Left lung (tissue), 14 donors: ENCODE measurements around the gene KRTAP10-7. TPM values are rescaled to one million over a fixed set of nuclear protein-coding genes. Genes with fewer than 3 reads are reported as not detected.
A peak's percentile ranks its signal among the peaks of the same experiment; 100 is the strongest.
"Not testable (repeated sequence)": the region's sequence is repeated elsewhere in the genome, so short reads cannot be mapped to it uniquely, and the experiment has no call there.

Experiments
- ATAC-seq: fragments of 200-7000 bp; cut with Tn5 transposase; one replicate; pipeline ENCODE4 v1.9.1; 2020; ENCODE audit warnings: moderate library complexity
- DNase-seq, 4 donors: peaks; one replicate each; pipeline ENCODE4 v3.0.0-alpha.2; 2013 to 2020
- H3K27ac ChIP-seq, 2 donors: fragments of 200-600 bp; sonication (generic) in 1 of 2; one replicate each; pipeline versions ENCODE4 v1.5.0 to v1.8.0; 2020 to 2021
- H3K27me3 ChIP-seq, 2 donors: fragments of 200-600 bp; sonication (generic) in 1 of 2; one replicate each; pipeline versions ENCODE4 v1.5.0 to v1.8.0; 2020 to 2021
- H3K36me3 ChIP-seq, 2 donors: fragments of 200-600 bp; sonication (generic) in 1 of 2; one replicate each; pipeline versions ENCODE4 v1.5.0 to v1.8.0; 2020 to 2021
- H3K4me1 ChIP-seq, 2 donors: fragments of 200-600 bp; one replicate each; pipeline ENCODE4 v1.8.0; 2021
- H3K4me3 ChIP-seq, 2 donors: fragments of 200-600 bp; sonication (generic) in 1 of 2; one replicate each; pipeline versions ENCODE4 v1.5.0 to v1.8.0; 2020 to 2021; ENCODE audit warnings: mild to moderate bottlenecking in 1 of 2
- H3K9me3 ChIP-seq, 2 donors: fragments of 200-600 bp; sonication (generic) in 1 of 2; one replicate each; pipeline versions ENCODE4 v1.5.0 to v1.8.0; 2020 to 2021
- intact Hi-C, 2 donors: fragments of 100-400 bp; cut with DNase I; formaldehyde crosslinking; loops; one replicate each; pipeline versions ENCODE4 v1.11.2 to v1.14.2; 2022
- long read RNA-seq, 12 donors: library from polyadenylated mRNA in 2 of 12; unstranded in 2 of 12; transcript quantifications; one replicate each; pipeline ENCODE4 v2.0.0 and lab custom pipeline, GENCODE V29; 2019 to 2026
- polyA plus RNA-seq, 6 donors: library from polyadenylated mRNA; unstranded; fragments of 120-200 nt; gene quantifications; one replicate each; pipeline ENCODE4 v1.2.1, GENCODE V29; 2013; ENCODE audit not compliant: insufficient read length in 6 of 6
- total RNA-seq, 2 donors: library from RNA; stranded (reverse); fragmentation: NEBNext Ultra II Directional; extraction: Animal tissue kit (Norgen Biotek cat#: 25700); gene quantifications; one replicate each; pipeline ENCODE4 v1.2.1, GENCODE V29; 2021
- TF ChIP-seq, protein P1 (sequence below), 2 donors: fragments of 200-600 bp; sonication (generic) in 1 of 2; IDR thresholded peaks; one replicate each; pipeline versions ENCODE4 v1.5.0 to v1.8.0; 2021; ENCODE audit warnings: antibody characterized with exemption in 2 of 2
- donor health status: DM: no; HTN: yes; CAD: no.
- donor health status: DM: no; HTN: no; CAD: no.

Gene KRTAP10-7, protein sequence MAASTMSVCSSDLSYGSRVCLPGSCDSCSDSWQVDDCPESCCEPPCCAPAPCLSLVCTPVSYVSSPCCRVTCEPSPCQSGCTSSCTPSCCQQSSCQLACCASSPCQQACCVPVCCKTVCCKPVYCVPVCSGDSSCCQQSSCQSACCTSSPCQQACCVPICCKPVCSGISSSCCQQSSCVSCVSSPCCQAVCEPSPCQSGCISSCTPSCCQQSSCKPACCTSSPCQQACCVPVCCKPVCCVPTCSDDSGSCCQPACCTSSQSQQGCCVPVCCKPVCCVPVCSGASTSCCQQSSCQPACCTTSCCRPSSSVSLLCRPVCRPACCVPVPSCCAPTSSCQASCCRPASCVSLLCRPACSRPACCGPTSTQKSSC
- not detected for total RNA-seq
- polyA plus RNA-seq, result not detected
- long read RNA-seq, donor 1, result 0 reads
- long read RNA-seq, donor 2, result 0 reads
- long read RNA-seq, donor 3, result 0 reads
- long read RNA-seq, donor 4, result 0 reads
- long read RNA-seq, donor 5, result 0 reads
- long read RNA-seq, donor 6, result 0 reads
- long read RNA-seq, donor 7, result 0 reads
- long read RNA-seq, donor 8, result 0 reads
- long read RNA-seq, donor 9, result 0 reads
- long read RNA-seq, donor 10, result 0 reads
- long read RNA-seq, donor 11, result 0 reads
- long read RNA-seq, donor 12, result 0 reads

DNA sequence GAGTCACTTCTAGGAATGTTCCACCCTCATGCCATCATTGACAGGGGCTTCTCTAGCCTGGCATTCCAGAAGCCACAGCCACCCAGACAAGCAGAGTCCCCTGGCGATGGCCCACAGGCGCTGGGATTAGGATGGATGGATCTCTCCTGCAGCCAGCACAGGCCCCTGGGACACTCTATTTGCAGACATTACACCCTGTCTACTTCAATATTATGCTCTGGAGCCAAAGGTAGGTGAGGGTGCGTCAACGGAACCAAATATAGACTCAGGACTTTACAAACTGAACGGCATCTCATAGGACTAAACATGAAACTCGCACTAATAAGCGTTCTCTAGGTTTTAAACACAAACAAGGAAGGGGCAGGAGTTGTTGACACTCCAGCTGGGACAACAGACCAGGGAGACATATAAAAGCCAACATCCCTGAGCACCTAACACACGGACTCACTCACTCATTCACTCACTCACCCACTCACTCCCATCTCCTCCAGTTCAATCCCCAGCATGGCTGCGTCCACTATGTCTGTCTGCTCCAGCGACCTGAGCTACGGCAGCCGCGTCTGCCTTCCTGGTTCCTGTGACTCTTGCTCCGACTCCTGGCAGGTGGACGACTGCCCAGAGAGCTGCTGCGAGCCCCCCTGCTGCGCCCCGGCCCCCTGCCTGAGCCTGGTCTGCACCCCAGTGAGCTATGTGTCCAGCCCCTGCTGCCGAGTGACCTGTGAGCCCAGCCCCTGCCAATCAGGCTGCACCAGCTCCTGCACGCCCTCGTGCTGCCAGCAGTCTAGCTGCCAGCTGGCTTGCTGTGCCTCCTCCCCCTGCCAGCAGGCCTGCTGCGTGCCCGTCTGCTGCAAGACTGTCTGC is at the start of gene KRTAP10-7:
Gene KRTAP10-7, plus strand, starts transcription at position 480 of the 861 bp plus-strand sequence. Its CDS starts 25 bp downstream, at position 505.
- H3K4me1 ChIP-seq, H3K36me3 ChIP-seq, intact Hi-C loops, H3K4me3 ChIP-seq, H3K27ac ChIP-seq, DNase-seq, H3K9me3 ChIP-seq, ATAC-seq: not testable (repeated sequence)
- H3K27me3 ChIP-seq, result peaks cover 0 to 46% of the 10 kb centered on the region in 2 donors

DNA sequence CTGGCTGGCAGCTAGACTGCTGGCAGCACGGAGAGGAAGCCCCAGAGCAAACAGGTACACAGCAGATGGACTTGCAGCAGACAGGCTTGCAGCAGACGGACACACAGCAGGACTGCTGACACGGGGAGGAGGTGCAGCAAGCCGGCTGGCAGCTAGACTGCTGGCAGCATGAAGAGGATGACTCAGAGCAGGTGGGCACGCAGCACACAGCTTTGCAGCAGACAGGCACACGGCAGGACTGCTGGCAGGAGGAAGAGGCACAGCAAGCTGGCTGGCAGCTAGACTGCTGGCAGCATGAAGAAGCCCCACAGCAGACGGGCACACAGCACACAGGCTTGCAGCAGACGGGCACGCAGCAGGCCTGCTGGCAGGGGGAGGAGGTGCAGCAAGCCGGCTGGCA is 49.6 kb upstream of the KRTAP10-7 start:
- Histone ChIP-seq H3K4me1 (no peaks in the 10 kb centered on the region), H3K9me3 (peaks cover 0 to 9% of the 10 kb centered on the region in 2 donors), H3K4me3 (no peak overlapping the region), H3K27ac (no peak overlapping the region), H3K27me3 (peaks cover 0 to 72% of the 10 kb centered on the region in 2 donors), H3K36me3 (no peaks in the 10 kb centered on the region)
- TF ChIP-seq, protein P1, sequence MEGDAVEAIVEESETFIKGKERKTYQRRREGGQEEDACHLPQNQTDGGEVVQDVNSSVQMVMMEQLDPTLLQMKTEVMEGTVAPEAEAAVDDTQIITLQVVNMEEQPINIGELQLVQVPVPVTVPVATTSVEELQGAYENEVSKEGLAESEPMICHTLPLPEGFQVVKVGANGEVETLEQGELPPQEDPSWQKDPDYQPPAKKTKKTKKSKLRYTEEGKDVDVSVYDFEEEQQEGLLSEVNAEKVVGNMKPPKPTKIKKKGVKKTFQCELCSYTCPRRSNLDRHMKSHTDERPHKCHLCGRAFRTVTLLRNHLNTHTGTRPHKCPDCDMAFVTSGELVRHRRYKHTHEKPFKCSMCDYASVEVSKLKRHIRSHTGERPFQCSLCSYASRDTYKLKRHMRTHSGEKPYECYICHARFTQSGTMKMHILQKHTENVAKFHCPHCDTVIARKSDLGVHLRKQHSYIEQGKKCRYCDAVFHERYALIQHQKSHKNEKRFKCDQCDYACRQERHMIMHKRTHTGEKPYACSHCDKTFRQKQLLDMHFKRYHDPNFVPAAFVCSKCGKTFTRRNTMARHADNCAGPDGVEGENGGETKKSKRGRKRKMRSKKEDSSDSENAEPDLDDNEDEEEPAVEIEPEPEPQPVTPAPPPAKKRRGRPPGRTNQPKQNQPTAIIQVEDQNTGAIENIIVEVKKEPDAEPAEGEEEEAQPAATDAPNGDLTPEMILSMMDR (IDR thresholded peaks at IDR 0.05), result no peak
- DNase-seq, result peak in 1 of 4 donors; percentile 58
- ATAC-seq, result no peak
- intact Hi-C loops, result no loop called here

DNA sequence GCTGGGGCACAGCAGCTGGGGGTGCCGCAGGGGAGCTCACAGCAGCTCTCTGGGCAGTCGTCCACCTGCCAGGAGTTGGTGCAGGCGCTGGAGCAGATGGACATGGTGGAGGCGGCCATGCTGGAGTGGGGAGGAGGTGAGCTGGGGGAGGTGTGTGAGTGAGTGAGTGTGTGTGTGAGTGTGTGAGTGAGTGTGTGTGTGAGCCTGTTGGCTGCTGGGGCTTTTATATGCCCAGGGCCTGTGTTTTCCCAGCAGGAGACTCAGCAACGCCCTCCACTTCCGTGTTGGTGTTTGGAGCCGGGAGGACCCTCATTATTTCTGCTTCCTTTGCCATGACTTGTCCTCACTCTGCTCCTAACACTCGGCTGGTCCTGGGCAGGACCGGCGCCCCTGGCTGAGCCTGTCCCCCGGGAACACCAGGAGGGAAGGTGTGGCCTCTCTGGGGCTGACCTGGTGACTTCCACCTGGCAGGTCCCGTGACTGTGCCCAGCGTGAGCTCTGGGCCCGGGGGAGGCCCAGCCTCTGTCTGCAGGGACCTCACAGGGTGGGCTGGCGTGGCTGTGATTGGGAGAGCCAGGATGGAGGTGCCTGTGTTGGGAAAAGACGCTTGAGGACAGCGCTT is 48.9 kb upstream of the KRTAP10-7 start, which contains the start of gene KRTAP10-2:
Gene KRTAP10-2, minus strand, starts transcription at position 166 of the 622 bp plus-strand sequence. Its CDS starts 47 bp downstream, at position 119.
- intact Hi-C loops, result no loop called here
- TF ChIP-seq, protein P1 (IDR thresholded peaks at IDR 0.05), result no peak
- Histone ChIP-seq H3K4me3 (no peak within 1 kb of the TSS), H3K4me1 (no peaks in the 10 kb centered on the region), H3K27me3 (peaks cover 0 to 75% of the 10 kb centered on the region in 2 donors), H3K27ac (no peak within 1 kb of the TSS), H3K36me3 (no peaks in the 10 kb centered on the region), H3K9me3 (peaks cover 0 to 3% of the 10 kb centered on the region in 2 donors)
- DNase-seq (peak in 1 of 4 donors; percentile 71), ATAC-seq (no peak)

DNA sequence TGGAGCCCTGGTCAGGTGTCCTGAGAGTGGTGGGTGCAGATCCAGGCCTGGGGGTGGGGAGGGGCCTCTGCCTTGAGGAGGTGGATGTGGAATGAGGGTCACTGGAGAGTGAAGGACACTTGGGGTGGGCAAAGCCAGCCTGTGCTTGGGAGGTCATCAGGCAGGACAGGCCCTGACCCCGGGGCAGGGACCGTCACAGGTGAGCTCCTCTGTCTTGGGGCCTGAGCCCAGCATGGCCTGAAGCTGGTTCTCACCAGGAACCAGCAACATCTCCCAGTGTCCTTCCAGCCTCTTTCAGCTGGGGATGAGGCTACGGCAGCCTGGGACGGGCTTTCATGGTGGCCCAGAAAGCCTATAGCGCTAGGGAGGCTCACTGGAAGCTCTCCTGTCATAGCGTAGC is 48.3 kb upstream of the KRTAP10-7 start:
- Histone ChIP-seq H3K36me3 (no peaks in the 10 kb centered on the region), H3K9me3 (no peaks in the 10 kb centered on the region), H3K27me3 (peaks cover under 1 to 76% of the 10 kb centered on the region in 2 donors), H3K4me3 (no peak overlapping the region), H3K4me1 (no peaks in the 10 kb centered on the region), H3K27ac (no peak overlapping the region)
- TF ChIP-seq, protein P1 (IDR thresholded peaks at IDR 0.05), result no peak
- intact Hi-C loops, result no loop called here
- ATAC-seq (no peak), DNase-seq (peak in 1 of 4 donors; percentile 37)

DNA sequence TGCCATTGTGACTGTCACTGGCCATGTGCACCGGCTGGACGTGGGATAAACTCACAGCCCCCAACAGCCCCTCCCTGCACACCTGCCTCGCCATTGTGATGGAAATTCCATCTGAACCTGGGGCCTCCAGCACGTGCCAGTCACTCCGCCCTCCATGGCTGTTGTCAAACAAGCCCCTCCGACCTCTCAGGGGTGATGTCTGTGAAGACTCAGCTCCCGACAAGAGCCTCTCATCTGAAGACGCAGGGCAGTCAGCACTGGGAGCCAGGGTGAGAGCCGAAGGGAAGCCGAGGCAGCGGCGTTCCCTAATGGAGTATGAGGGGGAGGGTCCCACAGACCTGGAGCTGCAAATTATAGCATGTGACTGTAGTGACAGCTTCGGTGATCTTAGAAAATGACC is 47.7 kb upstream of the KRTAP10-7 start:
- Histone ChIP-seq H3K36me3 (no peaks in the 10 kb centered on the region), H3K9me3 (no peaks in the 10 kb centered on the region), H3K27ac (no peak overlapping the region), H3K27me3 (peaks cover 4 to 77% of the 10 kb centered on the region in 2 donors), H3K4me1 (no peaks in the 10 kb centered on the region), H3K4me3 (no peak overlapping the region)
- ATAC-seq (no peak), DNase-seq (peak in 1 of 4 donors; percentile 26)
- intact Hi-C loops, result no loop called here
- TF ChIP-seq, protein P1 (IDR thresholded peaks at IDR 0.05), result no peak
